Measurements from ENCODE around the gene TUG1. TPM values are rescaled to one million over a fixed set of nuclear protein-coding genes. Genes with fewer than 3 reads are reported as not detected.

TUG1 gene
- total RNA-seq, 1 donor from 2014 or later, result 39.1 TPM

GRCh38 chr22:30994960-30995359 lies 25.9 kb downstream of the TUG1 start:
- H3K27me3 ChIP-seq (ENCODE audit: control insufficient read depth in 3 of 3, insufficient read depth in 3 of 3, low read length in 3 of 3), result no peaks in the 10 kb centered on the region
- H3K9ac ChIP-seq (ENCODE audit: low read depth in 1 of 3, low read length in 3 of 3), result no peak overlapping the region
- no peak overlapping the region for H3K4me3 ChIP-seq (ENCODE audit: low read length in 3 of 3)
- no peaks in the 10 kb centered on the region for H3K4me1 ChIP-seq (ENCODE audit: control insufficient read depth in 3 of 3, insufficient read depth in 3 of 3, low read length in 3 of 3)
- no peak overlapping the region for H3K27ac ChIP-seq (ENCODE audit: low read depth, low read length)
- H3K36me3 ChIP-seq (ENCODE audit: control insufficient read depth in 3 of 3, insufficient read depth in 3 of 3, low read length in 3 of 3), result no peaks in the 10 kb centered on the region
- no peaks in the 10 kb centered on the region for H3K9me3 ChIP-seq (ENCODE audit: control insufficient read depth in 3 of 3, low read length in 3 of 3)

DNA sequence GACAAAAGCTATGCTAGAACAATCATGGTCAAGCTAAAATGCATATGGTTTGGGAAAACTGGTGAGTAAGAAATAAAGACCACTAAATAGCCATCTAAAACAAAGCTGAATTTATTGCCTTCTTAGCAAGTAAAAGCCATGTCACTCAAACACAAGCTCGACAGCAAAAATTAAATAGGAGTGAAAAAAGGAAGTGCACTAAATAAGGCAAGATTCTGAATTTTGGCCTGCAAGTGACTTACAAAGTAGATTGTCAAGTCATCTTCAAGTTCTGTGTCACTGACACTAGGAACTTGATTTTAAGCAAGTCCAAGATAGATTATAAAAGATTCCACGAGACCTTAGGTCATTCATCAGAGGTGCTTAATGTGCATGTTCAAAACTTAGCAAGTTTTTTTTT lies 27.4 kb downstream of the TUG1 start:
- H3K4me1 ChIP-seq (ENCODE audit: control insufficient read depth in 3 of 3, insufficient read depth in 3 of 3, low read length in 3 of 3), result no peaks in the 10 kb centered on the region
- no peaks in the 10 kb centered on the region for H3K36me3 ChIP-seq (ENCODE audit: control insufficient read depth in 3 of 3, insufficient read depth in 3 of 3, low read length in 3 of 3)
- H3K9me3 ChIP-seq (ENCODE audit: control insufficient read depth in 3 of 3, low read length in 3 of 3), result no peaks in the 10 kb centered on the region
- no peaks in the 10 kb centered on the region for H3K27me3 ChIP-seq (ENCODE audit: control insufficient read depth in 3 of 3, insufficient read depth in 3 of 3, low read length in 3 of 3)
- H3K27ac ChIP-seq (ENCODE audit: low read depth, low read length), result no peak overlapping the region
- no peak overlapping the region for H3K9ac ChIP-seq (ENCODE audit: low read depth in 1 of 3, low read length in 3 of 3)
- no peak overlapping the region for H3K4me3 ChIP-seq (ENCODE audit: low read length in 3 of 3)

- Histone ChIP-seq H3K4me3 (ENCODE audit: low read length in 3 of 3) (no peak overlapping the region), H3K4me1 (ENCODE audit: control insufficient read depth in 3 of 3, insufficient read depth in 3 of 3, low read length in 3 of 3) (no peaks in the 10 kb centered on the region), H3K27ac (ENCODE audit: low read depth, low read length) (no peak overlapping the region)
Observed at GRCh38 chr22:30998329-30998728, 29.3 kb downstream of the TUG1 start.

DNA sequence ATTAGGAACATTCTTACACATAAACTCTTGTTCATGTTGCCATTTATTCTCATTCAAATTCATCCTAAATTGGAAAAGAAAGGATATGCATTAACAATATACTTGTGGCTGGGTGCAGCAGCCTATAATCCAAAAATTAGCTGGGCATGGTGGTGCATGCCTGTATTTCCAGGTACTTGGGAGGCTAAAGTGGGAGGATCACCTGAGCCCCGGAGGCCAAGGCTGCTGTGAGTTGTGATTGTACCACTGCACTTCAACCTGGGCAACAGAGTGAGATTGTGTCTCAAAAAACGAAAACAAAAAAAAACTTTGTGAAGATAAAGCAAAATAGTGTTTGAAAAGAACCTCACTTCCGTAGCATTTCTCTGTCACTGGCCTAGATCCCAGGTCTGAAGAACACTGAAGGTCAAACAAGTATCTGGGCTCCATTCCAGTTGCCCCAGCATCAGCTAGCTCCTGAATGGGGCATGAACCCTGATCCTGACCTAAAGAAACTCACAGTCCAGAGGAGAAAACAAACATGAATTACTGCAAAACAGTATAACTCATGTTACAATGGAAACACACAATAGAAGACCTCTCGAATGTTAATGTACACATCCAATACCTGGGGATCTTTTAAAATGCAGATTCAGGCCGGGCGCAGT lies 32.2 kb downstream of the TUG1 start:
- H3K4me1 ChIP-seq (ENCODE audit: control insufficient read depth in 3 of 3, insufficient read depth in 3 of 3, low read length in 3 of 3), result no peaks in the 10 kb centered on the region
- H3K9ac ChIP-seq (ENCODE audit: low read depth in 1 of 3, low read length in 3 of 3), result no peak overlapping the region
- H3K9me3 ChIP-seq (ENCODE audit: control insufficient read depth in 3 of 3, low read length in 3 of 3), result peaks cover 0 to 4% (median 3%) of the 10 kb centered on the region in 3 donors
- H3K4me3 ChIP-seq (ENCODE audit: low read length in 3 of 3), result no peak overlapping the region
- H3K36me3 ChIP-seq (ENCODE audit: control insufficient read depth in 3 of 3, insufficient read depth in 3 of 3, low read length in 3 of 3), result no peaks in the 10 kb centered on the region
- peaks cover 0 to 2% (median 0%) of the 10 kb centered on the region in 3 donors for H3K27me3 ChIP-seq (ENCODE audit: control insufficient read depth in 3 of 3, insufficient read depth in 3 of 3, low read length in 3 of 3)
- no peak overlapping the region for H3K27ac ChIP-seq (ENCODE audit: low read depth, low read length)

More at GRCh38 chr22:30998329-30998728, 29.3 kb downstream of the TUG1 start:
- Histone ChIP-seq H3K9me3 (ENCODE audit: control insufficient read depth in 3 of 3, low read length in 3 of 3) (no peaks in the 10 kb centered on the region), H3K36me3 (ENCODE audit: control insufficient read depth in 3 of 3, insufficient read depth in 3 of 3, low read length in 3 of 3) (no peaks in the 10 kb centered on the region), H3K27me3 (ENCODE audit: control insufficient read depth in 3 of 3, insufficient read depth in 3 of 3, low read length in 3 of 3) (peaks cover 0 to 2% (median 0%) of the 10 kb centered on the region in 3 donors), H3K9ac (ENCODE audit: low read depth in 1 of 3, low read length in 3 of 3) (no peak overlapping the region)

DNA sequence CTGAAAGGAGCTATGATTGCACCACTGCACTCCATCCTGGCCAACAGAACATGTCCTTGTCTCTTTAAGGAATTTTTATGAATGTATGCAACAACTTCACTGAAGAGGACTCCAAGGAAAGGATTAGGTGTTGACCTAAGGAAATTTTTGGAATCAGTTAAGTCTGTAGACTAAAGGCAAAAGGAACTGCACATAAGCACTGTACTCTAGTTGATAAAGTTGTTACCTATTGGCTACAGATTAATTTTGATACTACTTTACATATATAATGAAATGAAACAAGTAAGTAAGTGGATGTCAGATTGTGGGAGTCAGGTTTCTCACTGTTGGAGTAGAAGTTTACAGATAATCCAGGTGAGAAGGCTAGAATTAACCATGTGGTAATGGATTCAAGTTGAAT lies 36.5 kb downstream of the TUG1 start:
- H3K36me3 ChIP-seq (ENCODE audit: control insufficient read depth in 3 of 3, insufficient read depth in 3 of 3, low read length in 3 of 3), result no peaks in the 10 kb centered on the region

DNA sequence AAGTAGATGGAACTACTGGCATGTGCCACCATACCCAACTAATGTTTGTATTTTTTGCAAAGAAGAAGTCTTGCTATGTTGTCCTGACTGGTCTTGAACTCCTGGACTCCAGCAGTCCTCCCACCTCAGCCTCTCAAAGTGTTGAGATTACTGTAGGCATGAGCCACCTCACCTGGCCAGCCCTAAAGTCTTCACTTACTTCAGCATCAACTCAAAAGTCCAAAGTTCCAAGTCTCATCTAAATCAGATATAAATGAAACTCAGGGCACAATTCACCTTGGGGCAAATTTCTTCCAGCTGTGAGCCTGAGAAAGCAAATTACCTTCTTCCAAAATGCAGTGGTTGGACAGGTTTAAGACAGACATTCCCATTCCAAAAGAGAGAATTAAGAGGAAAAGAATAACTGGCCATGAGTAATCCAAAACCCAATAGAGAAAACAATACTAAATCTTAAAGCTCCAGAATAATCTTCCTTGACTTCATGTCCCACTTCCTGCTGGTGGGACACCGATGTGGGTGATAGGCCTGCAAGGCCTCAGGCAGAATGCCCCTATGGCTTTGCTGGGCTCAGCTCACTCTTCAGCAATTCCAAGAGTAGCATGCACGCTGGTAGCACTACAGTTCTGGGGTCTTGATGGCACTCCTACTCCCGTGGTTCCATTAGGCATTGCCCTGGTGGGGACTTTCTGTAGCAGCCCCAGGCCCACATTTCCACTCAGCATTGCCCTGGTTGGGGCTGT lies 50.3 kb downstream of the TUG1 start:
- Histone ChIP-seq H3K27ac (ENCODE audit: low read depth, low read length) (no peak overlapping the region), H3K4me1 (ENCODE audit: control insufficient read depth in 3 of 3, insufficient read depth in 3 of 3, low read length in 3 of 3) (no peaks in the 10 kb centered on the region), H3K9ac (ENCODE audit: low read depth in 1 of 3, low read length in 3 of 3) (no peak overlapping the region), H3K27me3 (ENCODE audit: control insufficient read depth in 3 of 3, insufficient read depth in 3 of 3, low read length in 3 of 3) (no peaks in the 10 kb centered on the region), H3K9me3 (ENCODE audit: control insufficient read depth in 3 of 3, low read length in 3 of 3) (no peaks in the 10 kb centered on the region), H3K4me3 (ENCODE audit: low read length in 3 of 3) (no peak overlapping the region), H3K36me3 (ENCODE audit: control insufficient read depth in 3 of 3, insufficient read depth in 3 of 3, low read length in 3 of 3) (no peaks in the 10 kb centered on the region)

More for the DNA sequence above, 36.5 kb downstream of the TUG1 start:
- peaks cover 0 to 4% (median 3%) of the 10 kb centered on the region in 3 donors for H3K9me3 ChIP-seq (ENCODE audit: control insufficient read depth in 3 of 3, low read length in 3 of 3)
- H3K4me1 ChIP-seq (ENCODE audit: control insufficient read depth in 3 of 3, insufficient read depth in 3 of 3, low read length in 3 of 3), result no peaks in the 10 kb centered on the region
- no peak overlapping the region for H3K27ac ChIP-seq (ENCODE audit: low read depth, low read length)
- H3K27me3 ChIP-seq (ENCODE audit: control insufficient read depth in 3 of 3, insufficient read depth in 3 of 3, low read length in 3 of 3), result peaks cover 0 to 2% (median 0%) of the 10 kb centered on the region in 3 donors
- H3K4me3 ChIP-seq (ENCODE audit: low read length in 3 of 3), result no peak overlapping the region
- H3K9ac ChIP-seq (ENCODE audit: low read depth in 1 of 3, low read length in 3 of 3), result no peak overlapping the region

DNA sequence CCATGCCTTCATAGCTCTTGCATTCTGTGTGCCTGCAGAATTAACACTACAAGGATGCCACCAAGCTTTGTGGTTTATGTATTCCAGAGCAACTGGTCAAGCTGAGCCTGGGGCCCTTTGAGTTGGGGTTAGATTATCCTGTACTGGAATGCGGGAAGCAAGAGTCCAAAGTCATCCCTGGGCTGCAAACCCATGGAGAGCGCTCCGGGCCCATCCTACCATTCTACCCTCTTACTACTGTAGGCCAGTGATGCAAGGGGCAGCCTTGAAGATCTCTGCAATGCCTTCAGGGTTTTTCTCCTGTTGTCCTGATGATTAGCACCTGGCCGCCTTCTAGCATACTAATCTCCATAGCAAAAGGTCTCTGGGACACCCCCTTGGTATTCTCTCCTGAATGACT lies 51.3 kb downstream of the TUG1 start:
- Histone ChIP-seq H3K9me3 (ENCODE audit: control insufficient read depth in 3 of 3, low read length in 3 of 3) (no peaks in the 10 kb centered on the region), H3K9ac (ENCODE audit: low read depth in 1 of 3, low read length in 3 of 3) (no peak overlapping the region), H3K27ac (ENCODE audit: low read depth, low read length) (no peak overlapping the region), H3K36me3 (ENCODE audit: control insufficient read depth in 3 of 3, insufficient read depth in 3 of 3, low read length in 3 of 3) (no peaks in the 10 kb centered on the region), H3K4me1 (ENCODE audit: control insufficient read depth in 3 of 3, insufficient read depth in 3 of 3, low read length in 3 of 3) (no peaks in the 10 kb centered on the region), H3K27me3 (ENCODE audit: control insufficient read depth in 3 of 3, insufficient read depth in 3 of 3, low read length in 3 of 3) (no peaks in the 10 kb centered on the region), H3K4me3 (ENCODE audit: low read length in 3 of 3) (no peak overlapping the region)

DNA sequence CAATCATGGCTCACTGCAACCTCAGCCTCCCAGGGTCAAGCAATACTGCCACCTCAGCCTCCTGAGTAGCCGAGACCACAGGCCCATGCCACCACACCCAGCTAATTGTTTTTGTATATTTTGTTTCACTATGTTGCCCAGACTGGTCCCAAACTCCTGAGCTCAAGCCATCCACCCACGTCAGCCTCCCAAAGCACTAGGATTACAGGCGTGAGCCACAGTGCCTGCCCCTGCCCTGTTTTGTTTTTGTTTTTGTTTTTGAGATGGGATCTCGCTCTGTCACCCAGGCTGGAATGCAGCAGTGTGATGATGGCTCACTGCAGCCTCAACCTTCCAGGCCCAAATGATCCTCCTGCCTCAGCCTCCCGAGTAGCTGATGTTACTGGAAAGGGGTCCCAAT lies 53.5 kb downstream of the TUG1 start:
- Histone ChIP-seq H3K27me3 (ENCODE audit: control insufficient read depth in 3 of 3, insufficient read depth in 3 of 3, low read length in 3 of 3) (no peaks in the 10 kb centered on the region), H3K36me3 (ENCODE audit: control insufficient read depth in 3 of 3, insufficient read depth in 3 of 3, low read length in 3 of 3) (no peaks in the 10 kb centered on the region), H3K9me3 (ENCODE audit: control insufficient read depth in 3 of 3, low read length in 3 of 3) (no peaks in the 10 kb centered on the region), H3K4me1 (ENCODE audit: control insufficient read depth in 3 of 3, insufficient read depth in 3 of 3, low read length in 3 of 3) (no peaks in the 10 kb centered on the region), H3K9ac (ENCODE audit: low read depth in 1 of 3, low read length in 3 of 3) (no peak overlapping the region), H3K27ac (ENCODE audit: low read depth, low read length) (no peak overlapping the region), H3K4me3 (ENCODE audit: low read length in 3 of 3) (no peak overlapping the region)
